ENCODE results near the gene TIMM17B.
A peak's percentile ranks its signal among the peaks of the same experiment; 100 is the strongest.
"Not testable (repeated sequence)": the region's sequence is repeated elsewhere in the genome, so short reads cannot be mapped to it uniquely, and the experiment has no call there.

Gene TIMM17B

DNA sequence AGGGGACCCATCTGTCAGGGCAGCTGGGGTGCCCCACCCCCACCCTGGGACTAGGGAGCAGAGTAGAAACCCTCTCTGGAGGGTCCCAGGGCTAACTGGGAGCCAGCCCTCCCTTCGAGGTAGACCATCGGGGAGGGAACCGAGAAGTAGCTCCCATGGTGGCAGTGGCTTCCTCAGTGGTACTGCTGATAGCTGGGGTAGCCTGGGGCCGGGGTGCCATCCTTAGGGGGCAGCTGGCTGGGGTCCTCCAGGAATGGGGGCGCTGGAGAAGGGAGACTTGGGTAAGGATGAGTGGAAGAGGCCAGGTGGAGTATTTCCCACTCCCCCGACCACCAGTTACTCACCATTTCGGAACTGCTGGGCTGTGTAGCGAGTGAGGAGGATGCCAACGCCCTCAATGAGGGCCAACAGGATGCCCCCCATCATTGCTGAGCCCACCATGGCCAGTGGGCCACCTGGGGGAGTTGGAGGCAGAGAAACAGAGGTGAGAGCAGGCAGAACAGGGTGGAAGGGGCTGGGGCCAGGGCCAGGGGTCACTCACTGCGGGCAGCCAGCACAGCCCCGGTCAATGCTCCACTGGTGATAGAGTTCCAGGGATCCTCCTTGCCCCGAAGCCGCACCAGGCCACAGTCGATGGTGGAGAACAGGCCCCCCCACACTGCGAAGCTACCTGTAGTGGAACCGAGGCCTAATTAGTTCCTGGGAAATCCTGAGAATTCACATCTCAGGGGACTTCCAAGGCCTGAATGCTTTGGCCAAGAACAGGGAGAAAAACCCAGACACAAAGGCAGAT is 3.8 kb downstream of the TIMM17B start:
- no peak for DNase-seq

DNA sequence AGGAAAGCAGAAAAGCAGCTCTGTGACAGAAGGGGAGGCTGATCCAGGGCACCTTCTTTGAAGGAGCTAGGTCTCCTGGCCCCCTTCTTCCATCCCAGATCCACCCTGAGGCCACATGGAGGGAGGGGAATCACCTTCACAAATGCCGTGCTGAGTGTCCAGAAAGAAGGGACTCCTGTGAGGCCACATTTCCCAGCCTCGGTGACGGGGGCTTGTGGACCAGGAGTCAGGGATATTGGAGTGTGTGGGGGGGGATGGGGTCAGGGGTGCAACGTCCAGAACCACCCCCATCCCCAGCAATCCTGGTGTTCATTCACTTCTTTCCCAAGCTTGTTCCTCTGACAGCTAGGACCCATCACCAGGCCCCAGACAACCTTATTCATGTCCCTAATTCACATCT is 4.7 kb downstream of the TIMM17B start:
- DNase-seq = no peak

DNA sequence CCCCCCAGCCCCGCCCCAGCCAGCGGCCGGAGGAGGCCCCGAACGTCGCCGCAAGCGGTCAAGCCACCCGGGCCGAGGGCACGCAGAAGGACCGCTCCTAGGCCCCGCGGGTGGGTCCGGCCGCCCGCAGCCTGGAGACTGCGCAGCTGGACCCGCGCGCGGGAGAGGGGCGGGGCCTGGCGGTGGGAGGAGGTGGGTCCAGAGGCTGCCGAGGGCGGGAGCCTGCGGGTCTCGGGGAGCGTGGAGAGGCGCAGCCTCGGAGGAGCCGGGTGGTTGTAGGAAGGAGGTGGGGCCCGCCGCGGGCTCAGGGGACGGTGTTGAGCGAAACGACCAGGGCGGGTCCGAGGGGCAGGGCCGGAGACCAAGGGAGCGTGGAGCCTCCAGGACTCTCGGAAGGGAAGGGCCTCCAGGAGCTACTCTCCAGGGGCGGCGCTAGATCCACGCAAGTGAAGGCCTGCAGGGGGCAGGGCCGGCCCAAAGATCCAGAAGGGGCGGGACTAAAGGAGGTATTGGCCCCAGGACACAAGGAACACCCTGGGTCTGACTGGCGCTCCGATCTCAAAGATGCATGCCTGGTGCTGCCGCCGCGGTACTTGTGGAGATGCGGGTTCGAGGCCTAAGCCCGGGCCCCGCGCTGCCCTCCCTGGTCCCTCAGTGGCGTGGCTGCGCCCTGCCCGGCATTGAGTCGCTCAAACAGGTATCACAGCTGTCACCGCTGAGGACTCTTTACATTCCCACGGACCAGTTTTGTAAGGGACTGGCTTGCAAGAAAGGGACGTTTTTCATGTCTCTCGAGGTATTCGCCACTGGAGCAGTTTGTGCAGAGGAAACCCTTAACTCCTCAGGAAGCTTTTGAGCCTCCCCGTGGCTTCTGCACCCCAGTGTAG is 5.9 kb downstream of the TIMM17B start:
- DNase-seq = peak; percentile 60

DNA sequence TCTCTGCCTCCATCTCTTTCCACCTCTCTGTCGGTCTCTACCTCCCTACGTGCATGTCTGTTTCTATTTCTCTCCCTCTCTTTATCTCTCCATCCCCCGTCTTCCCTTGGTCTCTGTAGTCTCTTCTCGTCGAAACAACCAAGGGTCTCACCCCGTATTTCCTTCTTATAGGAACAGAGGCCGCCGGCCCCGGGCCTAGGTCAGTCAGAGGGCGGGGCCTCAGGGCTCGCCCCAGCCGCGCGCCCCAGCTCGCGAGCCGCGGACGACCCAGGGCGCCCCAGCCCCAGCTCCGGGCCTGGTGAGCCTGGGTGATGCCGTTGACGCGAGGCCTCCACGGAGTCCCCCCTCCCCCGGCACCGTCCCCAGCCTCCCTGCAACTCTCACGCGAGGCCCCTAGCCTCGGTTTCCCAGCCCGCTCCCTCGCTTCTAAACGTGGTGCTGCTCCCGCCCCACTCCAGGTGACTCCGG is 6.6 kb downstream of the TIMM17B start:
- no peak for DNase-seq

DNA sequence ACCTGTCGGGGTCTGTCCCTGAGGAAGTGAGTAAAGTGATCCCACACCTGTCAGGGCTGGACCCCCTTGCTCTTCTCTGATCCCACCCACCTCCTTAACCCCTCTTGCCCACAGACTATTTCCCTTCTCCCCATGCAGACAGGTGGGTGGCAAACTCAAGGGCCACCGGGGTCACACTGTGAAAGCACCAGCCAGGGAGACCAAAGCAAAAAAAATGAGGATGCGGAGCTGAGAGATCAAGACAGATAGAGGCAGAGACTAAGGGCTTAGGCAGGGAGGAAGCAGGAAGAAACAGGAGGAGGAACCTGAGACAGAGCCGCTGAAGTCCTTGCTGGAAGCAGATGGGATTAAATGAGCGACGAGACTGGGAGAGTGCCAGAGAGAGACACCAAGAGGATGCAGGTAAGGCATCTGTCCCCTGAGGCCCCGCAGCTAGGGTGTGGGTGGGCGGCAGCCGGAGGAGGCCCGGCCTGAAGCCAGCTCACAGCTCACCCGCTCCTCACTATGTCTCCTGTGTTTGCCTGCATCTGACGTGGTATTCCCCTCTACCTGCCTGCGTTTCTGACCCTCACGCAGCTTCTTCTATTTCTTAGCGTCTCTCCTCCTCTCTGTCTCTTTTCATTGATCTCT is 7.2 kb downstream of the TIMM17B start:
- no peak for DNase-seq

DNA sequence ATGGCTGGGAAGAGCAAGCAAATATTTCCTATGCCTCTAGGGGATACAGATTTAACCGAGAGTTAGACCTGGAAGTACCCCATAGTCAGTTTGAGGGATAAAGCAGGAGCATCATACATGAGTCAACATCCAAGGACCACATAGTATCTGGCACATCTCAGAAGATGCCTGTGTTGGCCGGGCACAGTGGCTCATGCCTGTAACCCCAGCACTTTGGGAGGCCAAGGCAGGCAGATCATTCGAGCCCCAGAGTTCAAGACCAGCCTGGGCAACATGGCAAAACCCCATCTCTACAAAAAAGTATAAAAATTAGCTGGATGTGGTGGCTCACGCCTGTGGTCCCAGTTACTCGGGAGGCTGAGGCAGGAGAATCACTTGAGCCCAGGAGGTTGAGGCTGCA is 11.0 kb downstream of the TIMM17B start:
- not testable (repeated sequence) for DNase-seq

DNA sequence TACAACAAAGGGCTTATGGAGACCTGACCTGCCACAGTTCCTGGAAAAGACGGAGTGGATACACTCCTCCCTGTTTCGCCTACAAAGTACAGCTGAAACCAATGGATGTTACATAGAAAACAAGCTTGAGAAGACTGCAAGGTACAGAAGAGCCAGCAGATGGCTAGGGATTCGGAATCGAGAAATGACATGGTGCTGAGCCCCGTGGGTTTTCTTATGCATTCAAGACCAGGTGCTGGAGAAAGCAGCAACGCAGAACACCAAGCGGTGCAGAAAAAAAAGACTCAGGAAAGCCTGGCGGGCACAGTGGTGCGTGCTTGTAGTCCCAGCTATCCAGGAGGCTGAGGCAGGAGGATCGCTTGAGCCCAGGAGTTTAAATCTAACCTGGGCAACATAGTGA is 13.8 kb downstream of the TIMM17B start:
- DNase-seq = no peak

DNA sequence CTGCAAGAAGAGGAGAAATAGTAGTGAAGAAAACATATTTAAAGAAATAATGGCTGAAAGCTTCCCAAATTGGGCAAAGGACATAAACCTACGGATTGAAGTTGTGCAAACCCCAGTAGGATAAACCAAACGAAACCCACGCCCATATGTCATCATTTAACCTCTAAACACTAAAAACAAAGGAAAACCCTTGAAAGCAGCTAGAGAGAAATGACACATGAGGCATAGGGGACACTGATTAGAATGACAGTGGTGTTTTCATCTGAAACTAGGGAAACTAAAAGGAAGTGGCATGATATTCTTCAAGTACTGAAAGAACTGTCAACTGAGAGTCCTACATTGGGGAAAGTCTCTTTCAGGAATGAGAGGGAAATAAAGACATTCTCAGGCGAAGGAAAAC is 20.6 kb downstream of the TIMM17B start:
- DNase-seq = not testable (repeated sequence)

DNA sequence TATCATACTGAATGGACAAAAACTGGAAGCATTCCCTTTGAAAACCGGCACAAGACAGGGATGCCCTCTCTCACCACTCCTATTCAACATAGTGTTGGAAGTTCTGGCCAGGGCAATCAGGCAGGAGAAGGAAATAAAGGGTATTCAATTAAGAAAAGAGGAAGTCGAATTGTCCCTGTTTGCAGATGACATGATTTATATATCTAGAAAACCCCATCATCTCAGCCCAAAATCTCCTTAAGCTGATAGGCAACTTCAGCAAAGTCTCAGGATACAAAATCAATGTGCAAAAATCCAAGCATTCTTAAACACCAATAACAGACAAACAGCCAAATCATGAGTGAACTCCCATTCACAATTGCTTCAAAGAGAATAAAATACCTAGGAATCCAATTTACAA is 25.6 kb downstream of the TIMM17B start:
- DNase-seq = not testable (repeated sequence)

DNA sequence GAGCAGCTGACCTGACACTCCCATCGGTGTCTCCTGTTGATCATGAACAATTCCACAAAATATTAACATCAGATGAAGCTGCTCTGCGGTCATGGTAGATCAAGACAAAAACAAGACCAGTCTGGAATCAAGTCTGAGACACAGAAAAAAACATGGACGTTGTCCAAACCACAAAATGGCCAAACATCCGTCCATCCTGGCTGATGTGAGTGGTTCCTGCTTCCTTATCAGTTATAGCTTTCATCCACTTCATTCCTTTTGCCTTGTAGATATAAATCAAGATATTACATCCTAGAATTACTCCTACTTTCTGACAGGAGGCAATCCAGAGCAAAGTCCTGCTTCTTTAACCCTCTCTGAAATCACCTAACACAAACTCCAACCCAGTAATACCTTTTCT is 33.4 kb downstream of the TIMM17B start:
- DNase-seq = no peak

DNA sequence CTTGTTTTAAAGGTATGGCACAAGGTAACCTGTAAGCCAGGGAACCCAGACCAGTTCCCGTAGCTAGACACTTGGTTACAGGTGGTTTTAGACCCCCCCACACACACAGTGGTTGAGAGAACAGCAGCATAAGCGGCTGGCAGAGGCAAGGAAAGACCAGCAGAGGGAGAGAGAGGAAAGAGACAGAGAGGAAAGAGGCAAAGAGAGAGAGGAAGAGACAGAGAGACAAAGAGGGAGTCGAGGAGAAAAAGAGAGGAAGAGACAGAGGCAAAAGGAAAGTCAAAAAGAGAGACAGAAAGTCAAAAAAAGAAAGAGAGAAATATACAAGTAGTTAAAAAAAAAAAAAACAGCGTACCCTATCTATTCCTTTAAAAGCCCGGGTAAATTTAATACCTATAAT is 42.7 kb downstream of the TIMM17B start:
- no peak for DNase-seq

DNA sequence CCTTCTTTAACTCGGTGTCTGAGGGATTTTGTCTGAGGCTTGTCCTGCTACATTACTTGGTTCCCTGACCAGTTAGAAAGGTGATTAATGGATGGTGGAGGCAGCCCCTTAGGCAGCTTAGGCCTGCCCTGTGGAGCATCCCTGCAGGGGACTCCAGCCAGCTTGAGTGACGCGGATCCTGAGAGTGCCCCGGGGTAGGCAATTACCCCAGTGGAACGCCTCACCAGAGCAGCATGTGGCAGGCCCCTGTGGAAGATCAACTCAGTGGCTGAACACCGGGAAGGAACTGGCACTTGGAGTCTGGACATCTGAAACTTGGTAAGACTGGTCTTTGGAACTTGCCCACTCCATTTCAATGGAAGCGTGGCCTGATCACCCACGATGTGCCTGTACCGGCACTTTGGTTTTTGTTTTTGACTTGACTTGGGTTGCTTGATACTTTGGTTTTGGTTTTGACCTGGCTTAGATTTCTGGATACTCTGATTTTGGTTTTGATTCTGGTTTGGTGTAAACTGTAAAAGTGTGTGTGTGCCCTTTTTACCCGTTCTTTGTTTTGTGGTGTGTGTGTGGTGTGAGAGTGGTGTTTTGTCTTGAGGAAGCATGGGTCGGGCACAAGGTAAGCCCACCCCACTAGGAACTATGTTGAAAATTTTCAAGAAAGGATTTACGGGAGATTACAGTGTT is 43.3 kb downstream of the TIMM17B start:
- not testable (repeated sequence) for DNase-seq

DNA sequence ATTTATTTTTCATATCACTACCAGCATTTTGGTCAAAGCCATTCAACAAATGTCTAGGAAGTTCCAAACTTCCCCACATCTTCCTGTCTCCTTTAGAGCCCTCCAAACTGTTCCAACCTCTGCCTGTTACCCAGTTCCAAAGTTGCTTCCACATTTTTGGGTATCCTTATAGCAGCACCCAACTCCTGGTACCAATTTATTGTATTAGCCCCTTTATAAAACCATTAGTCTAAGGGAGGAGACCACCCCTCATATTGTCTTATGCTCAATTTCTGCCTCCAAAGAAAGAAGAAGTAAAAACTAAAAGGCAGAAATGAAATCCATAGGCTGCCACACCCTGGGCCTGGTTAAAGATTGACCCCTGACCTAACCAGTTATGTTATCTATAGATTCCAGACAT is 44.1 kb downstream of the TIMM17B start:
- DNase-seq = not testable (repeated sequence)

DNA sequence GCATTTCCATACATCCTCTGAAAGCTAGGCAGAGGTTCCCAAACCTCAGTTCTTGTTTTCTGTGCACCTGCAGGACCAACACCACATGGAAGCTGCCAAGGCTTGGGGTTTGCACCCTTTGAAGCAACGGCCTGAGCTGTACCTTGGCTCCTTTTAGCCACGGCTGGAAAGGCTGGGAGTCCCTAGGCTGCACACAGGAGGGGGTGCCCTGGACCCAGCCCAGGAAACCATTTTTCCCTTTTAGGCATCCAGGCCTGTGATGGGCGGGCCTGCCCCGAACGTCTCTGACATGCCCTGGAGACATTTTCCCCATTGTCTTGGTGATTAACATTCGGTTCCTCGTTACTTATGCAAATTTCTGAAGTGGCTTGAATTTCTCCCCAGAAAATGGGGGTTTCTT is 44.7 kb downstream of the TIMM17B start:
- DNase-seq = no peak

DNA sequence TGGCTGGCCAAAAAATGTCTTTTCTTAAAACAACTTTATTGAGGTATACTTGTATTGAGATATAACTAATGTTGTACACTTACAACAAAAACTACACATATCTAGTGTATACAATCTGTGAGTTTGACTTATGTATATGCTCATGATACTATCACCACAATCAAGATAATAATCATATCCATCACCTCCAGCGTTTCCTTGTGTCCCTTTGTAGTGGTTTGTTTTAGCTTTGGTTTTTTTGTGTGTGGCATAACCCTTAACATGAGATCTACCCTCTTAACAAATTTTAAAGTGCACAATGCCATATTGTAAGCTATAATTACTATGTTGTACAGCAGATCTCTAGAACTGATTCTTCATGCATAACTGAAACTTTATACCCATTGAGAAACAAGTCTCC is 48.7 kb downstream of the TIMM17B start:
- no peak for DNase-seq
